HepG2 (cell line): Measurements from ENCODE around the gene NUP88. TPM values are rescaled to one million over a fixed set of nuclear protein-coding genes. Genes with fewer than 3 reads are reported as not detected.

Experiments
- ATF3 ChIP-seq: sonication (generic); formaldehyde crosslinking; IDR thresholded peaks from 2 replicates; pipeline ENCODE4 v1.4.0; 2020; ENCODE audit warnings: missing genetic modification reagents
- MZF1 ChIP-seq: sonication (generic); formaldehyde crosslinking; IDR thresholded peaks from 2 replicates; pipeline ENCODE4 v1.8.1; 2023; ENCODE audit warnings: mild to moderate bottlenecking, missing genetic modification reagents, borderline replicate concordance
- NR2F6 ChIP-seq, 2 experiments: IDR thresholded peaks; 2 replicates each; pipeline ENCODE4 v1.6.1; 2016; ENCODE audit warnings: antibody characterized with exemption in 1 of 2, mild to moderate bottlenecking in 1 of 2
- PATZ1 ChIP-seq: sonication (generic); formaldehyde crosslinking; IDR thresholded peaks from 2 replicates; pipeline ENCODE4 v1.4.0; 2020; ENCODE audit warnings: missing genetic modification reagents
- PITX1 ChIP-seq: sonication (generic); formaldehyde crosslinking; IDR thresholded peaks from 2 replicates; pipeline ENCODE4 v1.5.1; 2020; ENCODE audit warnings: mild to moderate bottlenecking, missing genetic modification reagents
- POGZ ChIP-seq: sonication (generic); formaldehyde crosslinking; IDR thresholded peaks from 2 replicates; pipeline ENCODE4 v1.4.0; 2020; ENCODE audit warnings: mild to moderate bottlenecking, missing genetic modification reagents
- REL ChIP-seq: sonication (generic); formaldehyde crosslinking; conservative IDR thresholded peaks from 2 replicates; pipeline ENCODE4 v1.8.0; 2022; ENCODE audit warnings: mild to moderate bottlenecking, missing genetic modification reagents, moderate library complexity
- RFXAP ChIP-seq: sonication (generic); formaldehyde crosslinking; IDR thresholded peaks from 2 replicates; pipeline ENCODE4 v1.4.0; 2020; ENCODE audit warnings: missing genetic modification reagents, borderline replicate concordance
- SP2 ChIP-seq: sonication (generic); formaldehyde crosslinking; IDR thresholded peaks from 2 replicates; pipeline ENCODE4 v1.5.1; 2020; ENCODE audit warnings: mild to moderate bottlenecking, missing genetic modification reagents
- polyA plus RNA-seq, 8 experiments: library from polyadenylated mRNA; depleted of rRNA in 3 of 8; stranded (reverse) in 7 of 8; unstranded in 1 of 8; fragments of >200 nt; fragmentation: Illumina TruSeq in 4 of 8; extraction: Trizol in 4 of 8; gene quantifications; 2 replicates each; pipeline versions ENCODE4 v1.2.1 to v1.2.3, GENCODE V29; 2011 to 2016; ENCODE audit warnings: low read depth in 4 of 8, missing spikeins in 1 of 8, mixed read lengths in 1 of 8; ENCODE audit not compliant: insufficient read depth in 1 of 8
- total RNA-seq, 5 experiments: library from RNA; depleted of rRNA; stranded (reverse); fragments of >200 nt; fragmentation: Illumina TruSeq; extraction: Trizol; gene quantifications; 2 replicates each; pipeline ENCODE4 v1.2.3, GENCODE V29; 2016; ENCODE audit warnings: low read depth in 1 of 5
- TF ChIP-seq, protein P1 (sequence below): sonication (generic); formaldehyde crosslinking; IDR thresholded peaks from 2 replicates; pipeline ENCODE4 v1.5.0; 2020; ENCODE audit warnings: missing genetic modification reagents
- TF ChIP-seq, protein P2 (sequence below): sonication (generic); formaldehyde crosslinking; IDR thresholded peaks from 2 replicates; pipeline ENCODE4 v1.5.0; 2020; ENCODE audit warnings: missing genetic modification reagents, mild to moderate bottlenecking, borderline replicate concordance
- TF ChIP-seq, protein P3 (sequence below): sonication (generic); formaldehyde crosslinking; IDR thresholded peaks from 2 replicates; pipeline ENCODE4 v1.5.0; 2020; ENCODE audit warnings: mild to moderate bottlenecking, missing genetic modification reagents, borderline replicate concordance
- TF ChIP-seq, protein P4 (sequence below): sonication (generic); formaldehyde crosslinking; IDR thresholded peaks from 2 replicates; pipeline ENCODE4 v1.8.0; 2022; ENCODE audit warnings: low read depth, missing genetic modification reagents
- TF ChIP-seq, protein P5 (sequence below): sonication (generic); formaldehyde crosslinking; IDR thresholded peaks from 2 replicates; pipeline ENCODE4 v1.4.0; 2020; ENCODE audit warnings: missing genetic modification reagents, borderline replicate concordance

Gene NUP88
- total and polyA plus RNA-seq, 2 of the 13 experiments (the other 11 are each of a cell fraction or from before 2014, with no cell fraction given): 48.2 to 130 TPM

DNA sequence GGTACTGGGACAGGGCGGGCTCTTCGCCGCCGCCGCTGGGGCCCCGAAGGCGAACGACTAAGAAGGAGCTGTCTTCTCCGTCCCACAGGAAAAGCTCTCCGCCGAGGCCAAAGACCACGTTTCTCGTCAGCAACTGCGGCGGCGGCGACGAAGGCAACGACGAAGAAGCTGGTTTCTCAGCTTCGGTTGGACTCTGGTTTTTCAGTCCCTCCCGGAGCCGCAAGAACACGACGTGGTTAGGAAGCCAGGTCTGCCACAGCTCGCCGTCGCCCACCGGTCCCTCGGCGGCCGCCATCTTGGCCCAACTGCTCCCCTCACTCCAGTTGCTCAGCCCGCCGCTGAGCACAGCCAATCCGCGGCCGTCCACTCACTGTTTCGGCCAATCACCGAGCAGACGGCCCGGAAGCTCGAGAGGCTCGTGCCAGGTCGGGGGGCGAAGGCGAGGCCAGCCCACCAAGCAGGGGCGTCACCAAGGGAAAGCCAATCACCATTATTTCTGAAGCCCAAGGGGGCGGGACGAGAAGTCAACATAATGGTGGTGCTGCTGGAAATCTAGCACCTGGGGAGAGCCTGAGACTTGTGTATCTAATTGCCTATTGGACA, at the start of gene NUP88 (continued):
- TF ChIP-seq SP2 (CRISPR knock-in tag): peak; percentile 89
- TF ChIP-seq, protein P1, sequence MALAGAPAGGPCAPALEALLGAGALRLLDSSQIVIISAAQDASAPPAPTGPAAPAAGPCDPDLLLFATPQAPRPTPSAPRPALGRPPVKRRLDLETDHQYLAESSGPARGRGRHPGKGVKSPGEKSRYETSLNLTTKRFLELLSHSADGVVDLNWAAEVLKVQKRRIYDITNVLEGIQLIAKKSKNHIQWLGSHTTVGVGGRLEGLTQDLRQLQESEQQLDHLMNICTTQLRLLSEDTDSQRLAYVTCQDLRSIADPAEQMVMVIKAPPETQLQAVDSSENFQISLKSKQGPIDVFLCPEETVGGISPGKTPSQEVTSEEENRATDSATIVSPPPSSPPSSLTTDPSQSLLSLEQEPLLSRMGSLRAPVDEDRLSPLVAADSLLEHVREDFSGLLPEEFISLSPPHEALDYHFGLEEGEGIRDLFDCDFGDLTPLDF (CRISPR knock-in tag): peak; percentile 28; the same call in 1 of the 2 replicates
- TF ChIP-seq, protein P2, sequence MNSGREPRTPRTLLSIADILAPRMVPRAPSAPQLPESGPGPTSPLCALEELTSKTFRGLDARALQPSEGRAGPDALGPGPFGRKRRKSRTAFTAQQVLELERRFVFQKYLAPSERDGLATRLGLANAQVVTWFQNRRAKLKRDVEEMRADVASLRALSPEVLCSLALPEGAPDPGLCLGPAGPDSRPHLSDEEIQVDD (CRISPR knock-in tag): no peak
- TF ChIP-seq ATF3 (CRISPR knock-in tag): no peak
- TF ChIP-seq, protein P3, sequence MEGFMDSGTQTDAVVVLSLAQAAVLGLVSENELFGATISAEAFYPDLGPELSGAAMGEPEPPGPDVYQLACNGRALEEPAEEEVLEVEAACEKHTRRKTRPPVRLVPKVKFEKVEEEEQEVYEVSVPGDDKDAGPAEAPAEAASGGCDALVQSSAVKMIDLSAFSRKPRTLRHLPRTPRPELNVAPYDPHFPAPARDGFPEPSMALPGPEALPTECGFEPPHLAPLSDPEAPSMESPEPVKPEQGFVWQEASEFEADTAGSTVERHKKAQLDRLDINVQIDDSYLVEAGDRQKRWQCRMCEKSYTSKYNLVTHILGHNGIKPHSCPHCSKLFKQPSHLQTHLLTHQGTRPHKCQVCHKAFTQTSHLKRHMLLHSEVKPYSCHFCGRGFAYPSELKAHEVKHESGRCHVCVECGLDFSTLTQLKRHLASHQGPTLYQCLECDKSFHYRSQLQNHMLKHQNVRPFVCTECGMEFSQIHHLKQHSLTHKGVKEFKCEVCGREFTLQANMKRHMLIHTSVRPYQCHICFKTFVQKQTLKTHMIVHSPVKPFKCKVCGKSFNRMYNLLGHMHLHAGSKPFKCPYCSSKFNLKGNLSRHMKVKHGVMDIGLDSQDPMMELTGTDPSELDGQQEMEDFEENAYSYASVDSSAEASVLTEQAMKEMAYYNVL: peak; percentile 8; the same call in 1 of the 2 replicates
- TF ChIP-seq, protein P4, sequence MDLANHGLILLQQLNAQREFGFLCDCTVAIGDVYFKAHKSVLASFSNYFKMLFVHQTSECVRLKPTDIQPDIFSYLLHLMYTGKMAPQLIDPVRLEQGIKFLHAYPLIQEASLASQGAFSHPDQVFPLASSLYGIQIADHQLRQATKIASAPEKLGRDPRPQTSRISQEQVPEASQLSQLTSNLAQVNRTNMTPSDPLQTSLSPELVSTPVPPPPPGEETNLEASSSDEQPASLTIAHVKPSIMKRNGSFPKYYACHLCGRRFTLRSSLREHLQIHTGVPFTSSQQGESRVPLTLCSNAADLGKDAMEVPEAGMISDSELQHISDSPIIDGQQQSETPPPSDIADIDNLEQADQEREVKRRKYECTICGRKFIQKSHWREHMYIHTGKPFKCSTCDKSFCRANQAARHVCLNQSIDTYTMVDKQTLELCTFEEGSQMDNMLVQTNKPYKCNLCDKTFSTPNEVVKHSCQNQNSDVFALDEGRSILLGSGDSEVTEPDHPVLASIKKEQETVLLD (CRISPR knock-in tag): peak; percentile 53; the same call in 1 of the 2 replicates
- no peak for TF ChIP-seq NR2F6 (IDR thresholded peaks at IDR 0.05)
- peak; percentile 23; the same call in 1 of the 2 replicates for TF ChIP-seq NR2F6 (CRISPR knock-in tag; IDR thresholded peaks at IDR 0.05)
- 0 out of 2 replicates have a peak, but pooled peaks have one; percentile 30 for TF ChIP-seq PITX1 (CRISPR knock-in tag)
- TF ChIP-seq, protein P5, sequence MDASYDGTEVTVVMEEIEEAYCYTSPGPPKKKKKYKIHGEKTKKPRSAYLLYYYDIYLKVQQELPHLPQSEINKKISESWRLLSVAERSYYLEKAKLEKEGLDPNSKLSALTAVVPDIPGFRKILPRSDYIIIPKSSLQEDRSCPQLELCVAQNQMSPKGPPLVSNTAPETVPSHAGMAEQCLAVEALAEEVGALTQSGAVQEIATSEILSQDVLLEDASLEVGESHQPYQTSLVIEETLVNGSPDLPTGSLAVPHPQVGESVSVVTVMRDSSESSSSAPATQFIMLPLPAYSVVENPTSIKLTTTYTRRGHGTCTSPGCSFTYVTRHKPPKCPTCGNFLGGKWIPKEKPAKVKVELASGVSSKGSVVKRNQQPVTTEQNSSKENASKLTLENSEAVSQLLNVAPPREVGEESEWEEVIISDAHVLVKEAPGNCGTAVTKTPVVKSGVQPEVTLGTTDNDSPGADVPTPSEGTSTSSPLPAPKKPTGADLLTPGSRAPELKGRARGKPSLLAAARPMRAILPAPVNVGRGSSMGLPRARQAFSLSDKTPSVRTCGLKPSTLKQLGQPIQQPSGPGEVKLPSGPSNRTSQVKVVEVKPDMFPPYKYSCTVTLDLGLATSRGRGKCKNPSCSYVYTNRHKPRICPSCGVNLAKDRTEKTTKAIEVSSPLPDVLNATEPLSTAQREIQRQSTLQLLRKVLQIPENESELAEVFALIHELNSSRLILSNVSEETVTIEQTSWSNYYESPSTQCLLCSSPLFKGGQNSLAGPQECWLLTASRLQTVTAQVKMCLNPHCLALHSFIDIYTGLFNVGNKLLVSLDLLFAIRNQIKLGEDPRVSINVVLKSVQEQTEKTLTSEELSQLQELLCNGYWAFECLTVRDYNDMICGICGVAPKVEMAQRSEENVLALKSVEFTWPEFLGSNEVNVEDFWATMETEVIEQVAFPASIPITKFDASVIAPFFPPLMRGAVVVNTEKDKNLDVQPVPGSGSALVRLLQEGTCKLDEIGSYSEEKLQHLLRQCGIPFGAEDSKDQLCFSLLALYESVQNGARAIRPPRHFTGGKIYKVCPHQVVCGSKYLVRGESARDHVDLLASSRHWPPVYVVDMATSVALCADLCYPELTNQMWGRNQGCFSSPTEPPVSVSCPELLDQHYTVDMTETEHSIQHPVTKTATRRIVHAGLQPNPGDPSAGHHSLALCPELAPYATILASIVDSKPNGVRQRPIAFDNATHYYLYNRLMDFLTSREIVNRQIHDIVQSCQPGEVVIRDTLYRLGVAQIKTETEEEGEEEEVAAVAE: peak; percentile 19; the same call in 1 of the 2 replicates
- TF ChIP-seq MZF1 (CRISPR knock-in tag): no peak; the same call in 1 of the 2 replicates
- peak; percentile 46; the same call in 1 of the 2 replicates for TF ChIP-seq RFXAP (CRISPR knock-in tag)
- TF ChIP-seq PATZ1 (CRISPR knock-in tag): 0 out of 2 replicates have a peak, but pooled peaks have one; percentile 25
- TF ChIP-seq POGZ (CRISPR knock-in tag): no peak
- TF ChIP-seq REL (CRISPR knock-in tag): no peak
